Rectal smooth muscle tissue (tissue), 1 donor: Measurements from ENCODE around the gene DBNL.
"Not testable (repeated sequence)": the region's sequence is repeated elsewhere in the genome, so short reads cannot be mapped to it uniquely, and the experiment has no call there.

Experiments
- H3K27ac ChIP-seq: one replicate; pipeline ENCODE4 v1.7.0; 2013; ENCODE audit warnings: low read depth, low read length, inconsistent platforms
- H3K27me3 ChIP-seq: one replicate; pipeline ENCODE4 v1.7.0; 2013; ENCODE audit warnings: low read length; ENCODE audit not compliant: control insufficient read depth, insufficient read depth
- H3K36me3 ChIP-seq: one replicate; pipeline ENCODE4 v1.7.0; 2013; ENCODE audit warnings: low read length; ENCODE audit not compliant: control insufficient read depth, insufficient read depth
- H3K4me1 ChIP-seq: one replicate; pipeline ENCODE4 v1.7.0; 2013; ENCODE audit warnings: low read length; ENCODE audit not compliant: control insufficient read depth, insufficient read depth
- H3K4me3 ChIP-seq: one replicate; pipeline ENCODE4 v1.7.0; 2013; ENCODE audit warnings: low read length
- H3K9ac ChIP-seq: one replicate; pipeline ENCODE4 v1.7.0; 2013; ENCODE audit warnings: low read length

DBNL gene

DNA sequence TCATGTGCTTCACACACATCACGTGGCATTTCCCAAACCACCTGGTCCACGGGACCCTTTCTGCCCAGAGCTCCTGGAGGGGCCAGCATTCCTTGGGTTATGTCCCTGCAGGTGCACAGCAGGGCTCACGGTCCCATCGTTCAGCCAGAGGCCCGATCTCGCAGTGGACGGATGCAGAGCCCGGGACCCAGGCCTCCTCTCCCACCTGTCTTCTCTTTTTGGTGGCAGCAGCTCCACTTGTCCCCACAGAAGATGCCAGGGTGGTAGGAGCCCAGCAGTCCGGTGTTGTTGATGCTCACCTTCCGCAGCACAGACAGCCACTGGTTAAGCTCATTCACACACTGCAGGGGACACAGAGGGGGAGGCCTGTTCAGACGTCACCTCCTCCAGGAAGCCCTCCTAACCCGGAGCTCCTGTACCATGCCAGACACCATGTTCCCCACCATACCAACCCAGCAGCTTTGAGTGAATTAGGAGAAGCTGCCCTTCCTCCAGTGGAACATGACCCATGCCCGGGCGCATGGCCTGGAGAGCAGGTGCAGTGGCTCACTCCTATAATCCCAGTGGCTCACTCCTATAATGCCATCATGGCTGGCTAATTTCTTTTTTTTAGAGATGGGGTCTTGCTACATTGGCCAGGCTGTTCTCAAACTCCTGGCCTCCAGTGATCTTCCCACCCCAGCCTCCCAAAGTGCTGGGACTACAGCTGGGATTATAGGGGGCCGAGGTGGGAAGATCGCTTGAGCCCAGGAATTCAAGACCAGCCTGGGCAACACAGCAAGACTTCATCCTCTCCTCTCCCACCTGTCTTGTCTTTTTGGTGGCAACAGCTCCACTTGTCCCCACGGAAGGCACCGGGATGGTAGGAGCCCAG lies 10.3 kb upstream of the DBNL start:
- H3K27ac ChIP-seq, H3K9ac ChIP-seq, H3K27me3 ChIP-seq, H3K36me3 ChIP-seq, H3K4me1 ChIP-seq, H3K4me3 ChIP-seq: not testable (repeated sequence)

DNA sequence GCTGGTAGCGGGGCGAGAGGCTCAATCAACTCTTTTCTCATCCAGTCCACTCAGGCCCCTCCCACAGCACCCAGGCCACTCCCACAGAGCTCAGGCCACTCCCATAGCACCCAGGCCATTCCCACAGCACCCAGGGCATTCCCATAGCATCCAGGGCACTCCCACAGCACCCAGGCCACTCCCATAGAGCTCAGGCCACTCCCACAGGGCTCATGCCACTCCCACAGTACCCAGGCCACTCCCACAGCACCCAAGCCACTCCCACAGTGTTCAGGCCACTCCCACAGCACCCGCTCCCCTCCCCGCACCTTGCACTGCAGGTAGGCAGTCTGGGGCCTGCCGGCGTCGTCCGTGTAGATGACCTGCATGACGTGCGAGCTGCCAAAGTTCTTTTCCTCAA lies 8.1 kb upstream of the DBNL start:
- not testable (repeated sequence) for H3K27me3 ChIP-seq, H3K4me3 ChIP-seq, H3K27ac ChIP-seq, H3K4me1 ChIP-seq, H3K9ac ChIP-seq, H3K36me3 ChIP-seq

DNA sequence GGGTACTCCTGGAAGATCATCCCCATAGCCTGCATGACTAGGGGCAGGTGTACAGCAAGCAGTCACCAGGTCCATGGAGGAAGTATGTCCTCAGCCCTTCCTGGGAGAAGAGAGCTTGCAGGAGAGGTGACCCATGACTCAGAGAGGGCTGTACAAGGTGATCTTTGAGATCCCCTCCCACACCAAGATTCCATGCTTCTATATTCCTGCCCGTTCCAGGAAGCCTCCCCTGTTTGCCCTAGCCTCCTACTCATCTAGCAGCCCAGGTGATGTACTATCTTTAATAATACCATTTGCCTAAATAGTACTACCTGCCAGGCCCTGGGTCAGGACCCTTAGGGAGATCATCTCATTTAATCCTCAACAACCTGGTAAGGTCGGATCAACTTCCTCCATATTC lies 6.6 kb upstream of the DBNL start:
- H3K27me3 ChIP-seq, H3K4me1 ChIP-seq, H3K27ac ChIP-seq, H3K9ac ChIP-seq, H3K36me3 ChIP-seq, H3K4me3 ChIP-seq: not testable (repeated sequence)

DNA sequence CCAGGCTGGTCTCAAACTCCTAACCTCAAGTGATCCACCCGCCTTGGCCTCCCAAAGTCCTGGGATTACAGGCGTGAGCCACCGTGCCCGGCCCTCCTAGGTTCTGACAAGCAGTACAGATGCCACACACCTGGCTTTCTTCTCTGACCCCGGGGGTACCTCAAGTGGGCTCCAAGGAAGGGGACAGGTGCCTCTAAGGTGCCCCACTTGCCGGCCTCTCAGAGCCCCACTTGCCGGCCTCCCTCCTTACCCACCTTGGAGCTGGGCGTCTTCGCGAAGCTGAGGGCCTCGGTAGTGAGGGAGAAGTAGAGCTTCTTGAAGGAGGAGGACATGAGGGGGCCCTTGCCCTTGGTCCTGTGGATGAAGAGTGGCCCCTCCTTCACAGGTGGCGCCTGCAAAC lies 5.9 kb upstream of the DBNL start:
- not testable (repeated sequence) for H3K27me3 ChIP-seq, H3K4me1 ChIP-seq, H3K36me3 ChIP-seq, H3K27ac ChIP-seq, H3K9ac ChIP-seq, H3K4me3 ChIP-seq

DNA sequence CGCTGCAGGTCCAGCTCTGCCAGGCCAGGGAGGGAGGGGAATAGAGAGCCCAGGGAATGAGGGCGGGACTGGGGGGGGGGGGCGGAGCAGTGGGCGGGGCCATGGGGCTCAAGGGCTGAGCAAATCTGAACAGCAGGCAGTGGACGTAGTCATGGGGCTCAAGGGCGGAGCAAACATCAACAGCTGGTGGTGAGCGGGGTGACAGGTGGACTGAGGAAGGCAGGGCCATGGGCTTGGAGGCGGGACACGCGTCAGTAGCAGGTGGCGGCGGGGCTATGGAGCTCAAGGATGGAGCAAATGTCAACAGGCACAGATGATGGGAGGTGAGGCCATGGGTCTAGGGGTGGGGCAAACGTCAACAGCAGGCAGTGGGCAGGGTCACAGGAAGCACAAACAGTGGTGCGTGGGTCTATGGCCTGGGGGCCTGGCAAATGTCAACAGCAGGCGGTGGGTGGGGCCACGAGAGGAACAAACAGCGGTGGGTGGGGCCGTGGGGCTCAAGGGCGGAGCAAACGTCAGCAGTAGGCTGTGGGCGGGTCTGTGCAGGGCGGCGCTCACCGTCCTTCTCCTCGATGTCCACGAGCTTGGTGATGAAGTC lies 5.4 kb upstream of the DBNL start:
- peak overlapping the region; percentile 58 for H3K4me3 ChIP-seq
- H3K9ac ChIP-seq, H3K27me3 ChIP-seq, H3K36me3 ChIP-seq, H3K4me1 ChIP-seq: not testable (repeated sequence)
- peak overlapping the region; percentile 80 for H3K27ac ChIP-seq

DNA sequence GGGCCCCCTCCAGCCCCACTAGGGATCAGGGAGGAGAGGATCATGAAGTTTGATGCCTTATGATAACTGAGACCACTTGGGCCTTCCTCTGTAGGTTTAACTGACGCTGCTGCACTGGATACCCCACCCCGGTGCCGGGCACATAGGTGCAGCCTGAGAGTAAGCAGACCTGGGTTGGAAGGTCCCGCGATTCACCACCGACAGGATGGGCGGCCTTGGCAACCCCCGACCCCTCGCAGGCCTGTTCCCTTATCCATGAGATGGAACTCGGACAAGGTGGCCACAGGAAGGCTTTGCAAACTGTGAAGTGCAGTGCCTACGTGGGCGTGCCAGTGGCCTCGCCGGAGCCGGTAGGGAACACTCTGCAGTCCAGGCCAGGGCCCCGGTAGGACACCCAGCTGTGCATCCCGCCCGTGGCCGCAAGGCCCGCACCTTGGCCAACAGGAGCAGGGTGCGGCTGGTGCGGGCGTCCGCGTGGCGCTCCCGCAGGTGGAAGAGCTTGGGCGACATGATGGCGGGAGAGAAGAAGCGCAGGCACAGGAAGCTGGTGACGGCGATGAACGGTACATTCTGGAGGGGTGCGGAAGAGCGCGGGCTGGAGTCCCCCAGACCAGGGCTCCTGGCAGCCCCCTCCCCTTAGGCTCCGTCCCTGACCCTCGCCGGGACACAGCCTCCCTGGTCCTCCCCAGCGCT lies 4.6 kb upstream of the DBNL start:
- not testable (repeated sequence) for H3K27ac ChIP-seq
- peak overlapping the region; percentile 51 for H3K4me3 ChIP-seq

DNA sequence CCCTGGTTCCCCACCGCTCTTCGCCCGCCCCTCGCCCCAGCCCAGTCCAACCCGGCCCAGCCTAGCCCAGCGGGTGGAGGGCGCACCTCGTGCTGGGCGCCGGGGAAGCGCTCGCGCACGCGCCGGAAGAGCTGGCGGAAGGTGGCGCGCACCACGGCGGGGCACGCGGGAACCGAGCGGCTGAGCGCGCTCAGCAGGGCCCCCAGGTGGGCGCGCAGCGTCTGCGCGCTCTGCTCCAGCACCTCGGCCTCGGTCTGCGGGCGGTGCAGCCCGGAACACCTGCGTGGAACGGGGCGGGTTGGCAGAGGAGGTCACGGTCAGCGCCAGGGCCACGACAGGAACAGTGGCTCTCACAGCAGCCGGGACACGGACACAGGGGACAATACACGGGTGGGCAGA lies 4.0 kb upstream of the DBNL start:
- H3K27ac ChIP-seq, H3K9ac ChIP-seq, H3K27me3 ChIP-seq, H3K4me1 ChIP-seq, H3K36me3 ChIP-seq: not testable (repeated sequence)
- H3K4me3 ChIP-seq, result peak overlapping the region; percentile 51

More for the DNA sequence above, 4.6 kb upstream of the DBNL start:
- H3K27me3 ChIP-seq, H3K4me1 ChIP-seq, H3K9ac ChIP-seq, H3K36me3 ChIP-seq: not testable (repeated sequence)

DNA sequence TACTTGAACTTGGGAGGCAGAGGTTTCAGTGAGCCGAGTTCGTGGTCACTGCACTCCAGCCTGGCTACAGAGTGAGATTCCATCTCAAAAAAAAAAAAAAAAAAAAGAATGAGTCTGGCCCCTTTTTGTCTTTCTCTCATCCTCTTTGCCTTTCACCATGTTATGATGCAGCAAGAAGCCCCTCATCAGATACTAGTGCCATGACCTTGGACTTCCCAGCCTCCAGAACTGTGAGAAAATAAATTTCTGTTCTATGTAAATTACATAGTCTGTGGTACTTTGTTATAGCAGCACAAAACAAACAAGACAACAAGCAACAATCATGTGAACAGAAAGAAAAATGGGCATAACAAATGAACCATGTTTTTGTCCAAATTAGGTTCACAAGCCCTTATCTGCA lies 2.3 kb upstream of the DBNL start:
- Histone ChIP-seq H3K27me3 (no peaks in the 10 kb centered on the region), H3K4me3 (no peak overlapping the region), H3K9ac (no peak overlapping the region), H3K27ac (no peak overlapping the region), H3K4me1 (peaks cover 11% of the 10 kb centered on the region), H3K36me3 (no peaks in the 10 kb centered on the region)

DNA sequence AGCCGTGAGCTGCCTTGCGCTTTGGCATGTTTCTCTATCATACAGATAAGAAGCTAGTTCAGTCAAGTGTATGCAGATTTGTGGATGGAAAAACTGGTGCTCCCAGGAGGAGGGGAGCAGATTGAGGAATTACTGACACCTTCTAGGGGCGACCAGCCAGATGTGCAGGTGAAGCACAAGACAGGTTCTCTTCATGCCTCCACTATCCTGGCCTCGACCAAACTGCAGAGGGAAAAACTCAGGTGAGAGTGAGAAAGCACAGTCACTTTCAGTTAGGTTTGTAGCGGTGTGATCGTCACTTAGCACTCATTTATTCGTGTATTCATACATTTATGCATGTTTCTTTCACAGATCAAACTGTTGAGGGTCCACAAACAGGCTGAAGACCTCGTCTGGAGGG lies 600 bp upstream of the DBNL start:
- Histone ChIP-seq H3K36me3 (no peaks in the 10 kb centered on the region), H3K27ac (peak overlapping the region; percentile 86), H3K4me1 (peaks cover 11% of the 10 kb centered on the region), H3K27me3 (no peaks in the 10 kb centered on the region), H3K4me3 (peak overlapping the region; percentile 91), H3K9ac (peak overlapping the region; percentile 89)

DNA sequence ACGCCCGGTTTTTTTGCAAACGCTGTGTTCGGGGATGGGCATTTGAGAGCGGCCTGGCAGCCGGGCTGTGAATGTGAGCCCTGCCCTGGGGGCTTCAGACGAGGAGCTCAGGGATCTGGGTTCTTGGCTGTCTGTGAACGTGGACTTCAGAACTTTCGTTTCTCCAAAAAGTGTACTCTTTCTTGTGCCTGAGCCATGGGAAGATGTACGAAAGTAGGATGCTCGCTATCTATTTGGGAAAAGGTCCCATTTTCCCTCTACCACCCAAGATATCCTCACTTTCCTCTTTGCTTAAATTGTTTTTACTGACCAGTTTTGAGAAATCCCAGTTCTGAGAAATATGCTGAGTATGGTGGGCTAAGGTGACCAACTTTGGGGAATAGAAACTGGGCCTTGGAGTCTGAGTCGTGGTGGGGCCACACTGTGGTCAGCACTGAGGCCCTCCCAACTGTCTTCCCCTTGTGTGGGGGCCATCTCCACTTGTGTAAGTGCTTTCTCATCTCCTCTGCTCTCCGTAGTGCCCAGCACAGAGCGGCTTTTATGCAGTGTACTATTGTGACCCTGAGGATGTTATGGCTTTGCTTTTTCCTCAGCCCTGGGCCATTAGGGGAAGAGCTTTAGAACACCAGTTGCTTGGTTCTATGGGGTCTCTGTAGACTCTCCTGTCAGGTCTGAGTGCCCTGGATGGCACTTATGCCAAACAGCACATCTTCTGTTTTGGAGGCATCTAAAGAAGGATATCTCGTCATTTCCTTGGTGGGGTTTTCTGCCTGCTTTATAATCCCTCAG lies 918 bp downstream of the DBNL start:
- Histone ChIP-seq H3K27me3 (no peaks in the 10 kb centered on the region), H3K9ac (peak overlapping the region; percentile 91), H3K4me3 (peak overlapping the region; percentile 91), H3K4me1 (peaks cover 11% of the 10 kb centered on the region), H3K27ac (peak overlapping the region; percentile 86), H3K36me3 (peaks cover 7% of the 10 kb centered on the region)

DNA sequence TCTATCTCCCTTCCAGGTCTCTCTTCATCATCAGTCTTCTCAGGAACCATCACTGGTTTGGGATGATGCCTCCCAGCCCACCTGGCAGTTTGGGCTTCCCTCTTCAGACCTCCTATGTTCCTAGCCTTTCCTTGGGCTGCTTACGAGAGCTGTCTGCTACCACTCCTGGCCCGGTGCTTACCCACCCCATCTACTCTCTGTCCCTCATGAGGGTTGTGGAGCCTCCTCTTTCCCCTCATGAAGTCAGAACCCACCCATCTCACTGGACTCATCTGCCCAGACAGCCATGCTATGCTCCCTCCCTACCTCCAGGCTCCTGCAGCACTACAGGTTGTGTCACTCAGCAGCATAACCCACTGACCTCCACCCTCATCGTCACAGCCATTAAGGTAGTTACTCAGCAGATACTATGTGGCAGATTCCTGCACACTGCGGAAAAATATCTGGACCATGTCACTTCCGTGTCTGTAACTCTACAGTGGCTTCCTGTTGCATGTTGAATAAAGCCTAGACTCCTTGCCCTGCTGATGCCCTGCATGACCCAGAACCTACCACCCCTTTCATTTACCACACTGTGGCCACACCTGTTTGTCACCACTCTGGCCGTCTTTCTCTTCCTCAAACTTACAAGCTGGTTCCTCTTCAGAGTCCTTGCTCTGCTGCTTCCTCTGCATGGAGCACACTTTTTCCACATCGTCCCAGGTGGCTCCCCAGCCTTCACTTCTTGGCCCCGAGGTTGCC lies 2.0 kb downstream of the DBNL start:
- no peak overlapping the region for H3K27ac ChIP-seq
- peaks cover 15% of the 10 kb centered on the region for H3K36me3 ChIP-seq
- peaks cover 11% of the 10 kb centered on the region for H3K4me1 ChIP-seq
- H3K27me3 ChIP-seq, result no peaks in the 10 kb centered on the region
- H3K4me3 ChIP-seq, result no peak overlapping the region
- H3K9ac ChIP-seq, result no peak overlapping the region
